A172 (cell line): ENCODE results near the gene AKTIP. TPM values are rescaled to one million over a fixed set of nuclear protein-coding genes. Genes with fewer than 3 reads are reported as not detected.
"Not testable (repeated sequence)": the region's sequence is repeated elsewhere in the genome, so short reads cannot be mapped to it uniquely, and the experiment has no call there.

Source experiments
- DNase-seq: peaks from one replicate; pipeline ENCODE4 v3.0.0-alpha.2; 2015; ENCODE audit warnings: low spot score
- total RNA-seq: library from RNA; depleted of rRNA; stranded (reverse); fragments of >200 nt; shearing (Covaris generic); gene quantifications from 2 replicates; pipeline ENCODE4 v1.2.3, GENCODE V29; 2014; rRNA removed

The AKTIP gene
- total RNA-seq, result 36.6 and 40.0 TPM in 2 replicates

DNA sequence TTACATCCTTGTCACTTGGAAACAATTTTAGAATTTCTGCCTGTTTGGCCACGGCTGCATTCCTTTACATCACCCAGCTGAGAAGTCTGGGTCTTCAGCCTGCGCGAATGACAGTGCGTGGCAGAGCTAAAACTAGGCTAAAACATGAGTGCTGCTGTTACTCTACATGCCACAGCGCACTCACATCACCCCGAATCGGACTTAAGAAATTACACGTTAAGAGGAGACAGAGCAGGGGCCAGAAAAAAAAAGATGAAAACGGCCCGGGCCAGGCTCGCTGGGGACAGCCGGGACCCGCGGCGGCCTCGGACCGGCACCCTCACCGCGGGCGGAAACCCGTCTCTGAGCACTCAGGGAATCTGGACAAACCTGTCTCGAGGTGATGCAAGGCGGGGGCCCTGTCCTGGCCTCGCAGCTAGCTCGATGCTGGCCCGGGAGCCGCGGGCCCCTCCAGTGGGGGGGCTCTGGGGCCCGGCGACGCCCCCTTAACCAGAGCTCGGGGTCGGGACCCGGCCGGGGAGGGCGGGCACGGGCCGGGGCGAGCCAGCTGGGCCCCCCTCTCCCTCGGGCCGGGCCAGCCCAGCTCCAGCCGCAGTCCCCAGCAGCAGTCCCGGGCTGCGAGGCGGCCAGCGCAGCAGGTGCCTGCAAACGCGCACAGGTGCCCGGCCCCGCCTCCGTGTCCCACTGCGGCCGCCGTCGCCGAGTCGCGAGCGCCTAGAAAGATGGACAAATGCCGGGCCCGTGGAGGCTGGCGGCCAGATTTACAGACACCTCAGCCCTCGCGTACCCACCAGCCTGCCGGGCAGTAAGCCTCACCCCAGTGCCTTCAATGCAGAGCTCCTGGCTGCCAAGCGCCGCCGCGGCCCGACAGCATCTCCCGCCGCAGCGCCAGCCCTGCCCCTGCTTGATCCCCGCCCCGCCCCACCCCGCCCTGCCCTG, at the start of gene AKTIP:
AKTIP (minus strand) TSS at position 879 of the 939 bp plus-strand sequence. CDS start 2,950 bp downstream, outside the sequence.
- peak; percentile 22 for DNase-seq

DNA sequence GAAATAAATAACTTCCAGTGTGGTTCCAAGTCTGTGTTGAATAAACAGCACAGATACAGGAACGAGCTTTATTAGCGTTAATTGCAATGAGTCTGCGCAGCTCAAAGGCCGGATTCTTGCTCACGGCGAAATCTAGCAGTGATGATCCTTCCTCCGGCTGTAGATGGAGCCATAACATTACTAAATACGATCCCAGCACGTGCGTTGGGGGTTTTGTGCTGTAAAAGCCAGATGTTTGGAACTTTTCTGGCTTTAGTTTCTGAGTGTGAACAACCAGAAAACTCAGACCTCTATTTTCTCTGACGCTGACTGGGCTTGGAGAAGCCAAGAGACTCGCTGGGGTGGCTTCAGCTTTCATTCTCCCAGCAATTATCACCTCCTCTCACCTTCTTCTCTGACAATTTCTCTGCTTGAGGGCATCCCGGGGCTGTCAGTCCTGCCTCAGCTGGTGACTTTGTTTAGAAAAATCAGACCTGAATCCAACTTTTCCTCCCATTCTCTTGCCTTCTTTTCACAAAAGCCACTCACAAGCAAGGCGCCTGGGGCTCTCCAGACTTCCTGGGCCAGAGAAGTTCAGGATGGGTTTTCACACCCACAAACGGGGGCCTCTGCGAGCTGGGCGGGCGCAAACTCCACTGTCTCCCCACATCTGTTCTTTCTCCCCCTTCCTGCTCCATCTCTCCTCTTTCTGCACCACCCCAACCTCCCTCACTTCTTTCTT, 47.1 kb upstream of the AKTIP start:
- peak; percentile 47 for DNase-seq

DNA sequence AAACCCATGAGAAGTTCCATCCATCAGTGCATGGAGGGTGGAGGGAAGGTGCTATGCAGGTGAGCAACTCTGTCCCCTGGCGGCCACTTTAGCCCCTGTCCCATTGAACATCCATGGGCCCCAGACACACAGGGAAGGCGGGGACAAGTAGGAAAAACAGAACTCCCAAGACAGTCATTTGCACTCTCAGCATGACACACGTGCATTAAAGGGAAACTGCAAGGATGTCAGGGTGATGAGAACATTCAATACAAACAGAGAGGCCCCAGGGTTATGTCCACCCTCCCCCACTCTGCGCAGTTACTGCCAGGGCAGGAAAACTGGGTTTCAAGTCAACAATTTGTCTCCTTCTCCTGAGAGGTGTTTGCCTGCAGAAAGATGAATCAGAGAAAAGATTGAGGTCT, 44.0 kb upstream of the AKTIP start:
- DNase-seq, result peak; percentile 15

DNA sequence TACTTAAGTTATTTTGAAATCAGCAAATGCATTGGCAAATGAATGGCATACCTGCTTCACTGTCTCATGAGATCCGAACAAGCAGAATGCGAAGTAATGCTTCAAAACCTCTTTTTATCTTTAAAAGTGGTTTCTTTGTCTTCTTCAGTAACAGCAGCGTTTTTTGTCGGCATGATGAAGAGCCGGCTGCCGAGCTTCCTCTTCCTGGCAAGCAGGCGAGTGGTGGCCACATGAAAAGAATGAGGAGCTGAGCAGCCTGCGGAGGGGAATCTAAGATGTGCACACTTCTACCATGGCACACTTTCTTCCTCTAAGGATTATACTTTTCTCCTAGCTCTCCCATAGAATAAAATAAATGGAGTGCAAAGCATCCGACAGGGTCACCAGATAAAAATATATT, 42.4 kb upstream of the AKTIP start:
- DNase-seq, result no peak

DNA sequence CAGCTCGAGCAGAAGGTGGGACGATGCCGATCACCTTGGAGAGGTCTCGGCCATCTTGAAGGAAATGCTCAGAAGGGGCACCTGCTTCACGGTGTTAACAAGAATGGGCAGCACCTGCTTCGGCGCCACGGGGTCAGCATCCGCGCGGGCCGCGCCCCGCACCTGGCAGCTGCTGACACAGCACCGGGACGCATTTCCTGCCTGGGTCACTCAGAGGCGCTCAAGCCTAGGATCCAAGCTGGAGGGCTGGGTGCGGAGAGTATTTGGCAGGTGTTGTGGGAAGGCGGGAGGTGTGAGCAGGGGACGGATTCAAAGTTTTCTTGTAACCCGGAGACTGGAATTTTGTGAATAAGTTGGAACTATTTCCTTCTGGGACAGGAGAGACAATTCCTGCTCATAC, 39.3 kb upstream of the AKTIP start:
- no peak for DNase-seq

DNA sequence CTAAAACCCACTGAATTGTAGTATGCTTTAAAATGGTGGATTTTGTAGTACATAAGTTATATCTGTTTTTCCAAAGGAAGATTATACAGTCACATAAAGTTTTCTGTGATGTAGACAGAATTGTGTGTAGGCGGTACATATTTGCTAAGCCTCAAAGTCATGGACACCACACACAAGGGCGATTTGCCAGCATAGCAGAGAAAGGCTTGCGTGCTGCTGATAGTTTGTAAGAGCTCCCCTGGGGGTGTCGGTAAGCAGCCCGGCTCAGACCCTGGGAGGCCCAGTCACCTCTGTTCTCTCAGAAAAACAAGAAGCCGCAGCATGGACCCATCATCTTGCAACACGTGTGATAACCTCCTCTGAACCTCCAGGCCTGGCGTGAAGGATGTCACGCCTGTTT, 38.3 kb upstream of the AKTIP start:
- DNase-seq, result no peak

DNA sequence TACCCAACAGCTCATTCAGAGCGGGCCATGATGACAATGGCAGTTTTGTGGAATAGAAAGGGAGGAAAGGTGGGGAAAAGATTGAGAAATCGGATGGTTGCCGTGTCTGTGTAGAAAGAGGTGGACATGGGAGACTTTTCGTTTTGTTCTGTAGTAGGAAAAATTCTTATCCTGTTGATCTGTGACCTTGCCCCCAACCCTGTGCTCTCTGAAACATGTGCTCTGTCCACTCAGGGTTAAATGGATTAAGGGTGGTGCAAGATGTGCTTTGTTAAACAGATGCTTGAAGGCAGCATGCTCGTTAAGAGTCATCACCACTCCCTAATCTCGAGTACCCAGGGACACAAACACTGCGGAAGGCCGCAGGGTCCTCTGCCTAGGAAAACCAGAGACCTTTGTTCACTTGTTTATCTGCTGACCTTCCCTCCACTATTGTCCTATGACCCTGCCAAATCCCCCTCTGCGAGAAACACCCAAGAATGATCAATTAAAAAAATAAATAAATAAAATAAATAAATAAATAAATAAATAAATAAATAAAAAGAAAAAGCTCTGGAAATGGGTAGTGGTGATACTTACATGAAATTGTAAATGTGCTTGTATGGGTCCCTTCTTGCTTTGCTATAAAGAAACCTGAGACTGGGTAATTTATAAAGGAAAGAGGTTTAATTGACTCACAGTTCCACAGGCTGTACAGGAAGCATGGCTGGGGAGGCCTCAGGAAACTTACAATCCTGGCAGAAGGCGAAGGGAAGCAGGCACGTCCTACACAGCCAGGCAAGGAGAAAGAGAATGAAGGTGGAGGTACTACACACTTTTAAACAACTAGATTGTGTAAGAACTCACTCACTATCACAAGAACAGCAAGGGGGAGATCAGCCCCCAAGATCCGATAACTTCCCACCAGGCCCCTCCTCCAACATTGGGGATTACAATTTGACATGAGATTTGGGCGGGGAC, 37.0 kb upstream of the AKTIP start:
- DNase-seq, result not testable (repeated sequence)

DNA sequence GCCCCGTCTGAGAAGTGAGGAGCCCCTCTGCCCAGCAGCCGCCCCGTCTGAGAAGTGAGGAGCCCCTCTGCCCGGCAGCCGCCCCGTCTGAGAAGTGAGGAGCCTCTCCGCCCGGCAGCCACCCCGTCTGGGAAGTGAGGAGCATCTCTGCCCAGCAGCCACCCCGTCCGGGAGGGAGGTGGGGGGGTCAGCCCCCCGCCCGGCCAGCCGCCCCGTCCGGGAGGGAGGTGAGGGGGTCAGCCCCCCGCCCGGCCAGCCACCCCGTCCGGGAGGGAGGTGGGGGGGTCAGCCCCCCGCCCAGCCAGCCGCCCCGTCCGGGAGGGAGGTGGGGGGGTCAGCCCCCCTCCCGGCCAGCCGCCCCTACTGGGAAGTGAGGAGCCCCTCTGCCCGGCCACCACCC, 36.3 kb upstream of the AKTIP start:
- not testable (repeated sequence) for DNase-seq

DNA sequence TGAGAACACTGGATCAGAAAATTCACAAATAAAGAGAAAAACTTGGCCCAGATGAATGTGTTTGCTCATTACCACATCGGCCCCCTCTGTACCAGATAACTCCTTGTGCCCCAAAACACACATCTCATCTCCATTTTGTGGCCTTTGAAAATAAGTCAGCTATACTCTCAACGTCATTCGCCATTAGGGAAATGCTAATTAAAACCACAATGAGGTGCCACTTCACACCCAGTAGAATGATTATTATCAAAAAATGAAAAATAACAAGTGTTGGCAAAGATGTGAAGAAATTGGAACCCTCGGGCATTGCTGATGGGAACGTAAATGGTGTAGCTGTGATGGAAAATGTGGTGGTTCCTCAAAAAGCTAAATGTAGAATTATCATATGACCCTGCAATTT, 34.6 kb upstream of the AKTIP start:
- no peak for DNase-seq

DNA sequence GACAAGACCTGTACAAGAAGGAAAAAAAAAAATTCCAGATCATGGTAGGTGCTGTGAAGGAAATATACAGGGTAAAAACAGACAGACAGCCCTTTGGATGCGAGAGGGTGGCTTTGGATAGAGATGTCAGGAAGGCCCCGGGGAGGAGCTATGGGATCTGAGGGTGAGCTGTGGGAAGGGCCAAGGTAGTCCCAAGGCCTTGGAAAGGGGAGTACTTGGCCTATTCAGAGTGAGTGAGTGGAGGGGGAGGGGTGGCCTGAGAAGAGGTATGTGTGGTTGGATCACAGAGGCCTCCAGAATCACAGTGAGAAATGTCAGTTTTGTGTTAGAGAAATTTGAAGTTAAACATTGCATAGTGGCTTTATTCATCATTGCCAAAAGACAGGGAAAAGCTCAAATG, 31.2 kb upstream of the AKTIP start:
- no peak for DNase-seq

DNA sequence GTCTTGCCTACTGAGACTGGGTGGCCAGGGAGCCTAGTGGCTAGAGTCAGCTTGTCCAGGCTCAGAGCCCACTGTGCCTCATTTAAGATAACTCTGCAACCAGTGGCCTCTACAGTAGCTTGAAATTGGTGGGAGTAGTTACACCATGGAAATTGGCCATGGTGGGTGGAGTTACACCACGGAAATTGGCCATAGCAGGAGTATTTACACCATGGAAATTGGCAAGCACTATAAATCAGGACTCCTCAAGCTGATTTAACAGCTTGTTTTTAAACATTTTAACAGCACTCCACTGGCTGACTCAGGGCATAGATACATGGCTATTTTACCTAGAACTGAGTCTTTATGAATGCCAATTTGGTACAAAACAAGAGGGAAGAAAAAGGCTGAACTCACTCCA, 27.7 kb upstream of the AKTIP start:
- no peak for DNase-seq

DNA sequence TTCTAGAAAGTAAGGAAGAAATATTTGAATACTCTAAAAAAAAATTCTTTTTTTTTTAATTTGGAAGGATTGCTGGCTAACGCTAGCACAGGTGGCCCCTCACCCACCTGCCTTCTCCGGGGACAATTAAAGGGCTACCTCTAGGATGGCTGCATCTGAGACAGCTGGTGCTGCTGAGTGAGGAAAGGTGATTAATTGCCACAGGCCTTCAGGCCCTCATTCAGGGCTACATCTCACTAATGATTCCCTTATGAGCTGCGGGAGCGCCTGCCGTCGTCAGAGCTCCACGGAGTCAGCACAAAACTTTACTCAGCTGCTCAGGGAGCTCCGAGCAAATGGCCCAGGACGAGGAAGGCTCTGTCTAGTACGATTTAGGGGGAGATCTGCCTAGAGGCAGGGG, 27.0 kb upstream of the AKTIP start:
- no peak for DNase-seq

DNA sequence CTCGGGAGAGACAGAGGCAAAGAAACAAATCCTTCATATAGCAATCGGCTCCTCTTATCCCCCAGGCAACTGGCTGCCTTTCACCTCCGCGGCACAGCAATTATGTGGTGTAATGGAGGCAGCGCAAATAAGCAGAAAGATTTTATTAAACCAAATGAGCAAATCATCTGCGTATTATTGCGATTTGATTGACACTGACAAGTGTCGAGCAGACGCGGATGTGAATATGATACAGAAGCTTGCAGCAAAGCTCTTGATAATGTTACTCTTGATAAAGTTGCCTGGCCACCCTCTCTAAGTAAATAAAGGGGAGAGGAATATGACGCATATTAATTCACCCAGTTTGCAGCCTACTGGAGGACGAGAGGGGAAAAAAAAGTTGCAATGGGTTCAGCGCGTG, 26.5 kb upstream of the AKTIP start:
- DNase-seq, result no peak

DNA sequence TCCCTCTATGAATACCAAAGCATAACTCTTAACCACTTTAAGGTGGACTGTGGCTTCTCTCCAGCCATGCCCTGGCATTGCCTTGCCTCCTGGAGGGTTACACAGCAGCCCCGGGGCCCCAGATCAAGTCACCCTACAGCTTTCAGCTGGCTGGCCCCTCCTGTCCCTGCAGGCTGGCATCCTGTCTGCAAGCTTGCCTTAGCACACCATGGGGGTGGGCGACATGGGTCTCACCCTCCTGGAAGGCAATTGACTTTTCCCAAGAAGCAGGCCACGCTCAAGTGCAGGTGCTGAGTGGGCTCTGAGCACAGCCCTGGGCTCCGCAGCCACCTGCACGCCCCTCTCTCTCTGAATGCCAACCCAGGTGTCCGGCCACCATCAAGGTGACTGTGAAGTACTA, 25.8 kb upstream of the AKTIP start:
- DNase-seq, result no peak

DNA sequence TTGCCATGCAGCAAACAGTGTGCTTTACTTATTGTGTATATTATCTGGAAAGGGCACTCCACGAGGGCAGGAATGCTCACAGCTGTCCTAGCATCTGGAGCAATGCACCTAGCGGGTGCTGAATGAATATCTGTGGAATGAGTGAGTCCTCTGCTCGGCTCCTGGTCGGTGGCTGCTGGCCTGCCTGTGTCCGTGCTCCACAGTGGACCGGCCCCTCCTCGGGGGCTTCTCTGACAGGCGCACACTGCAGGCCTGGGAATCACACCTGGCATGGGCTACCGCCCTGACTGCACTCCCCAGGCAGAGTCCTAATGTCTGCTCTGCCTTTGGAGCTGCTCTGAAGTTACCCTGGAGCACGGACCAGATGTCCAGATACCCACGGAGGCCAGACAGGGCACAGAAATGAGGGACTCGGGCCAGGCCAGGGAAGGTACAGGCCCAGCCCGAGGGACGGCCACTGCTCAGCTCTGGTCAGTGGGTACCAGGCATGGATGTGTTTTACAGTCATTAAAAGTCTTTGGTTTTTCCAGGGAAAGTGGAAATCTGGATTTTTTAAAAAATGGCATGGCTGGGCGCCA, 21.1 kb upstream of the AKTIP start:
- DNase-seq, result no peak

DNA sequence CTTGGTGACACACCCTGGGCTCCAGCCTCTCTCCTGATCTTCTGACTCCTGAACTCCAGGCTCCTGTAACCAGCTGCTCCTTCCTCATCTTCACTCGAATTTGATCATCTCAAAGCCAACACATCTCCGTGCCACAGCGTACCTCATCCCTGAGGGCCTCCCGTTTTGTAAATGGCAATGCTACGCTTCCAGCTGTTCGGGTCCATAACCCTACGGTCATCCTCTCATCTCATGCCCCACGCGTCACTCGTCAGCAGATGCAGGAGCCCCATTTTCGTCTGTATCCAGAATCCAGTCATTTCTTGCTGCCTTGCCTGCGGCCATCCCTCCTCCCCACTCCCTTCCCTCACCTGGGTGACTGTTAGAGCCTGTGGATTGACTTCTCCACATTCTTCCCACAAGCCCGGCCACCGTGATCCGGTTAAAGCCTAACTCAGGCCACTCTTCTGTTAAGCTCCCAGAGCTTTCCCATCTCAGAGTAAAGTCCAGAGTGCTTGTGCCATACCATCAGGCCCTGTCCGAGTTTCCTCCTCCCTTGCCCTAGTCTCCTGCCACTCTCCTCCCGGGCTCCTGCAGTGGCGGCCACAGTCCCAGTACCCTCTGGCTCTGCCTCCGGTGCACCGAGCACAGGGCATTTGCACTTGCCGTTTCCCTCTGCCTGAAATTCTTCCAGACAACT, 20.3 kb upstream of the AKTIP start:
- no peak for DNase-seq

DNA sequence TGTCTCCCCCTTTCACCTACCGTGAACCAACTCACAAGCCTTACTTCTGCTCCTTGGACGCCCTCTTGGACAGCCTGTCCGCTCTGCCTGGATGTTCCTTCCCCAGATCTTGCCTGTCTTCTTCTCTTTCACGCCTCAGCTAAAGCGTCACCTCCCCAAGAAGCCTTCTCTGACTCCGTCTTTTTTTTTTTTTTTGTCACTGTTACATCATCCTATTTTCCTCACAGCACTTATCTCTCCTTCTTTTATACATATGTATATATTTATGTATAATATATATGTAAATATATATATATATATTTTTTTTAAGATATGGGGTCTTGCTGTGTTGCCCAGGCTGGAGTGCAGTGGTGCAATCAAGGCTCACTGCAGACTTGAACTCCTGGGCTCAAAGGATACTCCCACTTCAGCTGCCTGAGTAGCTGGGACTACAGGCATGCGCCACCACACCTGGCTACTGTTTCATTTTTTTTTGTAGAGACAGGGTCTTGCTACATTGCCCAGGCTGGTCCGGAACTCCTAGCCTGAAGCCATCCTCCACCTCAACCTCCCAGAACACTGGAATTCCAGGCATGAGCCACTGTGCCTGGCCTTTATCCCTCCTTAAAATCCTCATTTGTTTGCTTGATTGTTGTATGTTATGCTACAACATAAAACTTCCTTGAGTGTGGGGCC, 16.5 kb upstream of the AKTIP start:
- no peak for DNase-seq

DNA sequence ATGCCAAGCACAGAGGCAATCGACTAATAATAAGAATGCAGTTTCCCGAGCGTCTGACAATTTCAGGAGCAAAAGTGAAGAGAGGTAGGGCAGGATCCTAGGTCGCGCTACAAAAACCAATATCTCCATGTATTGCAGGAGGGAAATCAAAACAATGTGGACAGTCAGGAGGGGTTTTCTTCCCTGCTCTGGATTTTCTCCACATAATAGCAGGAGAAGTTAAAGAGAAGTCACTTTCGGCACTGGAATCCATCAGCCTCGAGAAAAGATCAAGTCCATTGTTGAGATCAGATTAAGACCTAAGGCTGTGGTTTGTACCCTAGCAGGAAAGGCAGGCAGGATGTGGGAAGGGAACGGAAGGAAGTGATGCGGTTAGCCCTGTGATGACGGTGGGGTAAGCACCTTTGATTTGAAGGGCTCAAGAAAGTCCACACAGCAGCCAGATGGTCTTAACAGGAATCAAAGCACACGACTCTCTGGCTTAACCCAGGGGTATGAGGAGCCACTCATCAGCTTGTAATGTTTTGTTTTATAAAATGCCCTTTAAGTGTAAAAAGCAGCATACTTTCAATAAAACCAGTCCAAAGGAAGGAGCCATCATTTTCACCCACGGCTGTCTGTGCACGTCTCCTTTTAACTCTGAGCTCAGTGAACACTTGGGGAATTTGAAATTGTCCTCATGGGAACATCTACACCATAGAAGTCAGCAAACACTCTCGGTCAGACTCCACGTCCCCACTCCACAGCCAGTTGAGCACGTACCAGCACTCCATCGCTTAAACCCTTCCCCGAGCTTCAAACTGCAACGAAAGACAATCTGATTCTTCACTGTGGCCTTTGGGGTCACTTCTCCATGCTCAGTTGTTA, 15.8 kb upstream of the AKTIP start:
- DNase-seq, result peak; percentile 67

DNA sequence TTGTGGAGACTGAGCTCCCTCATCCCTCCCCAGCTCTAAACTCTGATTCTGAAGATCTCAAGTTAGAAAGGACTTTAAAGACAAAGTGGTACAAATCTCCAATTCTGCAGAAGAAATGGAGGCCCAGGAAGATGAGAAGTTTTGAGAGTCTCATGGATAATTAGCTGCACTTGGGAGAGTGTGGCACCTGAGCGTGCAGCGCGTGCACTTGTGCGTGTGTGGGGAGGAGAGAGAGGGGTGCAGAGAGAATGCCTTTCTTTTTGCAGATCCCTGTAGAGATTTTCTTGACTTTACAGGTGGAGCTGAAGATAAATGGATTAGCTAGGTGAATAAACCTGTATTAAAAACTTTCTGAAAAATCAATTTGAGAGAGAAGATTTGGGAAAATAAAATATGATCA, 14.8 kb upstream of the AKTIP start:
- DNase-seq, result no peak
